Activated CD8-positive, alpha-beta memory T cell treated with anti-CD3 and anti-CD28 coated beads, Interleukin-2, amount 50 U/mL, for 4 hours (primary cell): ENCODE measurements around the gene B3GNT2.
"Not testable (repeated sequence)": the region's sequence is repeated elsewhere in the genome, so short reads cannot be mapped to it uniquely, and the experiment has no call there.

Source experiments
- DNase-seq: peaks from one replicate; pipeline ENCODE4 v3.0.0-alpha.2; 2020

The B3GNT2 gene

GRCh38 chr2:62195421-62196277 is at the start of gene B3GNT2:
Gene B3GNT2, plus strand, starts transcription at chr2:62196115. Its CDS starts 26,106 bp downstream, at chr2:62222221.
- peak; percentile 87 for DNase-seq

- peak; percentile 17 for DNase-seq
Measured at GRCh38 chr2:62146790-62147189, 49.1 kb upstream of the B3GNT2 start.

GRCh38 chr2:62147610-62148301 is 48.2 kb upstream of the B3GNT2 start:
- no peak for DNase-seq

- no peak for DNase-seq
Measured at GRCh38 chr2:62149708-62150107, 46.2 kb upstream of the B3GNT2 start.

GRCh38 chr2:62150597-62151305 is 45.2 kb upstream of the B3GNT2 start:
- no peak for DNase-seq

GRCh38 chr2:62151306-62151638 is 44.6 kb upstream of the B3GNT2 start:
- no peak for DNase-seq

- no peak for DNase-seq
Measured at GRCh38 chr2:62152000-62152399, 43.9 kb upstream of the B3GNT2 start.

- DNase-seq: no peak
Measured at GRCh38 chr2:62156861-62157496, 38.9 kb upstream of the B3GNT2 start.

GRCh38 chr2:62158444-62159121 is 37.3 kb upstream of the B3GNT2 start:
- DNase-seq: no peak

GRCh38 chr2:62160691-62161090 is 35.2 kb upstream of the B3GNT2 start:
- DNase-seq: not testable (repeated sequence)

- no peak for DNase-seq
Measured at GRCh38 chr2:62163106-62163831, 32.6 kb upstream of the B3GNT2 start.

- no peak for DNase-seq
Measured at GRCh38 chr2:62163834-62164233, 32.1 kb upstream of the B3GNT2 start.

GRCh38 chr2:62175728-62176127 is 20.2 kb upstream of the B3GNT2 start:
- DNase-seq: no peak

GRCh38 chr2:62176801-62177200 is 19.1 kb upstream of the B3GNT2 start:
- no peak for DNase-seq

- no peak for DNase-seq
Measured at GRCh38 chr2:62177392-62178049, 18.4 kb upstream of the B3GNT2 start.

- DNase-seq: no peak
Measured at GRCh38 chr2:62178741-62179271, 17.1 kb upstream of the B3GNT2 start.

GRCh38 chr2:62180975-62181374 is 14.9 kb upstream of the B3GNT2 start:
- no peak for DNase-seq

GRCh38 chr2:62181843-62182242 is 14.1 kb upstream of the B3GNT2 start:
- no peak for DNase-seq

GRCh38 chr2:62184512-62185230 is 11.2 kb upstream of the B3GNT2 start:
- no peak for DNase-seq

GRCh38 chr2:62185475-62186155 is 10.3 kb upstream of the B3GNT2 start:
- no peak for DNase-seq
